ENCODE measurements around the gene PI4KA. TPM values are rescaled to one million over a fixed set of nuclear protein-coding genes. Genes with fewer than 3 reads are reported as not detected.
"Not testable (repeated sequence)": the region's sequence is repeated elsewhere in the genome, so short reads cannot be mapped to it uniquely, and the experiment has no call there.

Gene PI4KA
- total and polyA plus RNA-seq, 5 experiments from 2014 or later = 34.4 to 158 (median 69.6) TPM

DNA sequence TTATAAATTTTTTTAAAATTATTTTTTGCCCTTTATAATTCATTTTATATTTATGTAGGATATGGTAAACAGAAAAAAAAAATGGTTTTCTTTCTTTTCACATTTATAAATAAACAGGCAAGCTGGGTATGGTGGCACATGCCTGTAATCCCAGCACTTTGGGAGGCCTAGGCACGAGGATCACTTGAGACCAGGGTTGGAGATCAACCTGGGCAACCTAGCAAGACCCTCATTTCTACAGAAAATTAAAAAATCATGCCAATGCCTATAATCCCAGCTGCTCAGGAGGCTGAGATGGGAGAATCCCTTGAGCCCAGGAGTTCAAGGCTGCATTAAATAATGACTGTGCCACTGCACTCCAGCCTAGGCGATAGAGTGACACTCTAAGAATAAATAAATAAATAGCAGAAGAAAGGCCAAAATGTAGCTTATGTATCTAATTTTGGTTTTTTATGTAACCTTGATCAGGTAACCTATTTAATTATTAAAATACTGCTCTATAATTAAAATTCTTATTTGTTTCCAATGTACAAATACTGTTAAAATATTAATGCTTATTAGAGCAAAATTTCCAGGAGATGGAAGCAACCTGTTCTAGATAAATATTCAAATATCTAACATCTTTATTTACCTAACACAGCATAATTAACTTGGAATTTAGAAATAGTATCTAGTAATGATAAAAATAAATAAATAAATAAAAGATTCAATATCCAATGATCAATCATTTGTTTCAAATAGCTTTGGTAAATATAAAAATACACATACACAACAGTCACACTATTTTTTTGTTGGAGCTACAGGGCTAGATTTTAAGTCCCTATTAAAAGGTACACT is 21.4 kb downstream of the PI4KA start:
- ATAC-seq (no peak), DNase-seq (no peak)
- Mint-ChIP-seq H3K4me3 (no peak overlapping the region), H3K36me3 (peaks cover 0 to 35% (median 13%) of the 10 kb centered on the region in 3 donors), H3K9me3 (no peaks in the 10 kb centered on the region), H3K27ac (no peak overlapping the region), H3K4me1 (peaks cover 23 to 51% (median 43%) of the 10 kb centered on the region in 4 donors), H3K27me3 (no peaks in the 10 kb centered on the region)
- POLR2A ChIA-PET = interaction anchor here (0.6 kb wide), 1 partner anchor 10 kb away, joined by 3 read pairs; no protein-coding TSS in a partner anchor

DNA sequence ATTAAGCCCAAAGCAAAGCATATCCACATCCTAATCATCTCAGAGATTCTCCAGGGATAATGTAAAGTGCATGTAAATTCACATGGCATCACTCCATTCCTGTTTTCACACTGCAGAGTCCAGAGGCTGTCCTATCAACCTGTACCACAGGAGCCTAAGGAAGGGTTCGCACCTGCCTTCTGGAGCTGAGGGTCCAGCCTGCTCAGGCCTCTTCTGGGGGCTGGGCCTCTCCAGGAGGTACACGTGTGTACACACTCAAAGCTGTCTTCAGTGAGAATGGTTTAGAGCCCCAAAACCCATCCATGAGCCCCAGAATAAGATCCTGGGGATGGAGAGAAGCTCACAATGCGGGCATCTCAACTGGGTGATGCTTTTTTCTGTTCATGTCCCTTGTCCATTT is 23.9 kb downstream of the PI4KA start:
- H3K4me3 Mint-ChIP-seq = no peak overlapping the region
- peaks cover 0 to 59% (median 20%) of the 10 kb centered on the region in 3 donors for H3K36me3 Mint-ChIP-seq
- DNase-seq (no peak), ATAC-seq (no peak)
- H3K27me3 Mint-ChIP-seq = no peaks in the 10 kb centered on the region
- H3K27ac Mint-ChIP-seq = no peak overlapping the region
- no peaks in the 10 kb centered on the region for H3K9me3 Mint-ChIP-seq
- peaks cover 6 to 29% (median 21%) of the 10 kb centered on the region in 4 donors for H3K4me1 Mint-ChIP-seq
- POLR2A ChIA-PET = interaction anchor here (0.7 kb wide), 1 partner anchor 247 kb away, joined by 3 read pairs; no protein-coding TSS in a partner anchor

DNA sequence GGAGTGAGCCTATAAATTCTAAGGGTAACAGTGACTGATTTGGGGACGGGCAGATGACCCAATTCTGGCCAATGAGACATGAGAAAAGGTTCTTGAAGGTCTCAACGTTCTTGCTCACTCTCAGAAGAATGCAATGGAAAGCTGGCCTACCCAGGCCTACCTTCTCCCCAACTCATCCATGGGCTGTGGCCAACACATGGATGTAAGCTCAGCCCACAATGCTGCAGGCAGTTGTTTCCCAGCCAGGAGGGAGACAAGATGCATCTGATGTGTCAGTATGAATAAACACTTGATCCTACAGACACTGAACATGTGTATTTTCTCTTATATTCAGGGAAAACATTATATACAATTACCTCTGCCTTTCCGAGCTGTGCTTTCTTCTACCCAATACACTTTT is 24.4 kb downstream of the PI4KA start:
- ATAC-seq (no peak), DNase-seq (no peak)
- H3K36me3 Mint-ChIP-seq = peaks cover 0 to 65% (median 25%) of the 10 kb centered on the region in 3 donors
- H3K9me3 Mint-ChIP-seq = no peaks in the 10 kb centered on the region
- POLR2A ChIA-PET = no interaction called here
- peaks cover 6 to 25% (median 17%) of the 10 kb centered on the region in 4 donors for H3K4me1 Mint-ChIP-seq
- H3K27ac Mint-ChIP-seq = no peak overlapping the region
- H3K4me3 Mint-ChIP-seq = no peak overlapping the region
- H3K27me3 Mint-ChIP-seq = no peaks in the 10 kb centered on the region

DNA sequence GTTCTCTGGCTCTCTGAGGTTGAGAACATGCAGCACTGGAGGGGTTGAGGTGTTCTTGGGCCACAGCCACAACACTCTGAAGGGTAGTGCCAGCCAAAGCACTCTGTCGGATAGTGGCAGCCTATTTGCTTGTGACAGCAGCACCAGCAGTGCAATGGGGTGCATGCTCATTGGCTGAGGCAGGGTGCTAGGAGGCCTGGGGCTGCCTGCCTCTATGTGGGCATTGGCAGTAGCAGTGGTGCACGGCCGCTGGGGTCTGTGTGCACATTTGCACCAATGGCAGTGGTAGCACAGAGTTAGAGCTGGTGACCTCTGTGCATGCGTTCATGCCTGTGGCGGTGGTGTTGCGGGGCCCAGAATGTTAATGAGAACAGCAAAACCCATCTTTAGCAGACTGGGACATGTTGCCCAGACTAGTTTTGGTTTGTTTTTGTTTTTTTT is 25.4 kb downstream of the PI4KA start:
- H3K4me3 Mint-ChIP-seq = no peak overlapping the region
- peaks cover 3 to 18% (median 12%) of the 10 kb centered on the region in 4 donors for H3K4me1 Mint-ChIP-seq
- no peaks in the 10 kb centered on the region for H3K9me3 Mint-ChIP-seq
- no peaks in the 10 kb centered on the region for H3K27me3 Mint-ChIP-seq
- POLR2A ChIA-PET = no interaction called here
- H3K27ac Mint-ChIP-seq = peak overlapping the region in 1 of 10 donors; percentile 60
- peaks cover 0 to 71% (median 25%) of the 10 kb centered on the region in 3 donors for H3K36me3 Mint-ChIP-seq
- DNase-seq = no peak
- no peak for ATAC-seq

DNA sequence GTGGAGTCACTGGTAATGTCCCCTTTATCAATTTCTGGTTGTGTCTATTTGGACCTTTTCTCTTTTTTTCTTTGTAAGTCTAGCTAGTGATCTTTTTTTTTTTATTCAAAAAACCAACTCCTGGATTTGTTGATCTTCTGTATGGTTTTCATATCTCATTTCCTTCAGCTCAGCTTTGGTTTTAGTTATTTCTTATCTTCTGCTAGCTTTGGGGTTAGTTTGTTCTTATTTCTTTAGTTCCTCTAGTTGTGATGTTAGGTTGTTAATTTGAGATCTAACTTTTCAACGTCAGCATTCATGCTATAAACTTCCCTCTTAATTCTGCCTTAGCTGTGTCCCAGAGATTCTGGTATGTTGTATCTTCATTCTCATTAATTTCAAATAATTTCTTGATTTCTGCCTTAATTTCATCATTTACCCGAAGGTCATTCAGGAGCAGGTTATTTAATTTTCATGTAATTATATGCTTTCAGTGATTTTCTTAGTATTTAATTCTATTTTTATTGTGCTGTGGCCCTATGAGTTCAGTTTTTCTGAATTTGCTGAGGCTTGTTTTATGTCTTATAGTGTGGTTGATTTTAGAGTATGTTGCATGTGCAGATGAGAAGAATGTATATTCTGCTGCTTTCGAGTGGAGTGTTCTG is 29.0 kb downstream of the PI4KA start:
- H3K27ac Mint-ChIP-seq = peak overlapping the region in 8 of 10 donors; percentile 4 to 67 (median 35)
- H3K36me3 Mint-ChIP-seq = peaks cover 0 to 92% (median 30%) of the 10 kb centered on the region in 3 donors
- H3K27me3 Mint-ChIP-seq = no peaks in the 10 kb centered on the region
- H3K4me3 Mint-ChIP-seq = no peak overlapping the region
- no peaks in the 10 kb centered on the region for H3K9me3 Mint-ChIP-seq
- no peak for ATAC-seq
- H3K4me1 Mint-ChIP-seq = peaks cover 0 to 3% (median 0%) of the 10 kb centered on the region in 4 donors
- POLR2A ChIA-PET = interaction anchor here (0.6 kb wide), 1 partner anchor 138 kb away, joined by 3 read pairs; the partner anchor contains the start of gene AIFM3
- no peak for DNase-seq

DNA sequence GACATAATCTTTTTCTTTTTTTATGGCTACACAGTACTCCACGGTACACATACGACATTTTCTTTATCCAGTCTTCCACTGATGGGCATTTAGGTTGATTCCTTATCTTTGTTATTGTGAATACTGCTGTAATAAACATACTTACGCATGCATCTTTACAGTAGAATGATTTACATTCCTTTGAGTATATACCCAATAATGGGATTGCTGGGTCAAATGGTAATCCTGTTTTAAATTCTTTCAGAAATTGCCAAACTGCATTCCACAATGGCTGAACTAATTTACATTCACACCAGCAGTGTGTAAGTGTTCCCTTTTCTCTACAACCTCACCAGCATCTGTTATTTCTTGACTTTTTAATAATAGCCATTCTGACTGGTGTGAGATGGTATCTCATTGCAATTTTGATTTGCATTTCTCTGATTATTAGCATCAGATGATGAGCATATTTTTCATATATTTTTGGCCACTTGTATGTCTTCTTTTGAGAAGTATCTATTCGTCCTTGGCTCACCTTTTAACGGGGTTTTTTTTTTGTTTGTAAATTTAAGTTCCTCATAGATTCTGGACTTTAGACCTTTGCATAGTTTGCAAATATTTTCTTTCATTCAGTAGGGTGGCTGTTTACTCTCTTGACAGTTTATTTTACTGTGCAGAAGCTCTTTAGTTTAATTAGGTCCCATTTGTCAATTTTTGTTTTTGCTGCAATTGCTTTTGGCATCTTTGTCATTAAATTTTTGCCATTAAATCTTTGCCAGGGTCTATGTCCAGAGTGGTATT is 32.0 kb downstream of the PI4KA start:
- H3K9me3 Mint-ChIP-seq, POLR2A ChIA-PET, H3K4me1 Mint-ChIP-seq, ATAC-seq, H3K4me3 Mint-ChIP-seq, DNase-seq, H3K27me3 Mint-ChIP-seq: not testable (repeated sequence)
- H3K36me3 Mint-ChIP-seq = peaks cover 0 to 85% (median 20%) of the 10 kb centered on the region in 3 donors
- peak overlapping the region in 4 of 10 donors; percentile 0 to 60 (median 26) for H3K27ac Mint-ChIP-seq

DNA sequence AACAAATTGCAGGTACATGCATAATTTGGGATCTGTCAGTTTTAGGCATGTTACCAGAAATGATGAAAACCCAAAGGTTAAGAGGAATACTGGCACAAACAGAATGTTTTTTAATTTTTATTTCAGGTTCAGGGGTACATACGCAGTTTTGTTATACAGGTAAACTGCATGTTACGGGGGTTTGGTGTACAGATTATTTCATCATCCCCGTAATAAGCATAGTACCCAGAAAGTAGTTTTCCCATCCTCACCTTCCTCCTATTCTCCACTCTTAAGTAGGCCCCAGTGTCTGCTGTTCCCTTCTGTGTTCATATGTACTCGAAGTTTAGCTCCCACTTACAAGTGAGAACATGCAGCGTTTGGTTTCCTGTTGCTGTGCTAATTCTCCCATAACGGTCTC is 33.0 kb downstream of the PI4KA start:
- Mint-ChIP-seq H3K4me3 (no peak overlapping the region), H3K27me3 (no peaks in the 10 kb centered on the region), H3K9me3 (no peaks in the 10 kb centered on the region), H3K36me3 (peaks cover 0 to 80% (median 17%) of the 10 kb centered on the region in 3 donors), H3K4me1 (no peaks in the 10 kb centered on the region), H3K27ac (peak overlapping the region in 2 of 10 donors; percentile 11 to 14)
- DNase-seq (no peak), ATAC-seq (no peak)
- POLR2A ChIA-PET = interaction anchor here (0.6 kb wide), 1 partner anchor 34 kb away, joined by 5 read pairs; no protein-coding TSS in a partner anchor

DNA sequence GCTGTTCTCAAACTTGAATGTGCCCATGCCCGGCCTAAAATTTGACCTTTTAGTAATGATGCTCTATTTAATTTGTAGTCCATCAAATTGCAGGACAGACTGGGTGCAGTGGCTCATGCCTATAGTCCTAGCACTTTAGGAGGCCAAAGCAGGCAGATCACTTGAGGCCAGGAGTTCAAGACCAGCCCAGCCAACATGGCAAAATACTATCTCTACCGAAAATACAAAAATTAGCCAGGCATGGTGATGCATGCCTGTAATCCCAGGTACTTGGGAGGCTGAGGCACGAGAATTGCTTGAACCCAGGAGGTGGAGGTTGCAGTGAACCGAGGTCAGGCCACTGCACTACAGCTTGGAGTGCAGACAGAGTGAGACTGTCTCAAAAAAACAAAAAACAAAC is 33.4 kb downstream of the PI4KA start:
- not testable (repeated sequence) for H3K9me3 Mint-ChIP-seq, ATAC-seq, H3K4me3 Mint-ChIP-seq, H3K27me3 Mint-ChIP-seq, H3K4me1 Mint-ChIP-seq, DNase-seq
- POLR2A ChIA-PET = interaction anchor here (0.6 kb wide), 1 partner anchor 35 kb away, joined by 5 read pairs; no protein-coding TSS in a partner anchor
- H3K27ac Mint-ChIP-seq = peak overlapping the region in 1 of 10 donors; percentile 11
- peaks cover 0 to 80% (median 17%) of the 10 kb centered on the region in 3 donors for H3K36me3 Mint-ChIP-seq

DNA sequence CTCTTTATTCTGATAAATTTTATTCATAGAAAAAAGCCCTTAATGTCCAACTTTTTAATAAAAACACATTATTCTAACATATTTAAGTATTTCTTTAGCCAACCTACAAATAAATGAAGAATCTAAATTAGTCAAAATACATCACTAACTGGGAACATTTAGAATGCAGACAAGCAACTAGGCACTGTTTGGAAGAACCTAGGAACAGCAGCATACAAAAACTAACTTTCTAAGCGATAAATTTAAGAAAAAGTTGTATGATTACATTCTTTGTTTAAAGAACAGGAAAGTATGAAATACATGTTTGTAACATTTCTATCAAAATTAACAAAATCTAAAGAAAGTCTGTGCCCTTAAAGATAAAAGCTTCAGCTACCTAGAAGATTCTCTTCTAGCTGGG is 35.3 kb downstream of the PI4KA start:
- DNase-seq = no peak
- Mint-ChIP-seq H3K4me1 (no peaks in the 10 kb centered on the region), H3K9me3 (no peaks in the 10 kb centered on the region), H3K27me3 (no peaks in the 10 kb centered on the region), H3K4me3 (no peak overlapping the region), H3K36me3 (peaks cover 7 to 80% (median 18%) of the 10 kb centered on the region in 3 donors), H3K27ac (no peak overlapping the region)
- no peak for ATAC-seq
- POLR2A ChIA-PET = no interaction called here

DNA sequence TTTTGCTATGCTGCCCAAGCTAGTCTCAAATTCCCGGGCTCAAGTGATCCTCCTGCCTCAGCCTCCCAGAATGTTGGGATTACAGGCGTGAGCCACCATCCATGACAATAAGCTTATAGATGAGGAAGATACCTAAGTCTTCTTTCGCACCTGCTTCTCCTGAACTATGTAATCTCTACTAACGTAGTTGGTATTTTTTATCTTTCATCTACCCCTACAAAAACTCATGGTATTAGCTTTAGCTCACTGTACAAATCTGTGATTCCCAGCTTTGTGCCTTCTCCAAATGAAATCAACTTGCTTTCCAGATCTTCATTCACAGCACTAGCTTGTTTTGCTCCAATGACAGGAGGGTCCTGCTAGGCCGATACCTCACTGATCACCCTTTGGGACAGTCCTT is 36.4 kb downstream of the PI4KA start:
- H3K27me3 Mint-ChIP-seq = no peaks in the 10 kb centered on the region
- H3K9me3 Mint-ChIP-seq = no peaks in the 10 kb centered on the region
- no peak overlapping the region for H3K4me3 Mint-ChIP-seq
- H3K4me1 Mint-ChIP-seq = no peaks in the 10 kb centered on the region
- H3K27ac Mint-ChIP-seq = peak overlapping the region in 2 of 10 donors; percentile 3 to 78
- POLR2A ChIA-PET = no interaction called here
- ATAC-seq (no peak), DNase-seq (no peak)
- peaks cover 7 to 77% (median 19%) of the 10 kb centered on the region in 3 donors for H3K36me3 Mint-ChIP-seq

DNA sequence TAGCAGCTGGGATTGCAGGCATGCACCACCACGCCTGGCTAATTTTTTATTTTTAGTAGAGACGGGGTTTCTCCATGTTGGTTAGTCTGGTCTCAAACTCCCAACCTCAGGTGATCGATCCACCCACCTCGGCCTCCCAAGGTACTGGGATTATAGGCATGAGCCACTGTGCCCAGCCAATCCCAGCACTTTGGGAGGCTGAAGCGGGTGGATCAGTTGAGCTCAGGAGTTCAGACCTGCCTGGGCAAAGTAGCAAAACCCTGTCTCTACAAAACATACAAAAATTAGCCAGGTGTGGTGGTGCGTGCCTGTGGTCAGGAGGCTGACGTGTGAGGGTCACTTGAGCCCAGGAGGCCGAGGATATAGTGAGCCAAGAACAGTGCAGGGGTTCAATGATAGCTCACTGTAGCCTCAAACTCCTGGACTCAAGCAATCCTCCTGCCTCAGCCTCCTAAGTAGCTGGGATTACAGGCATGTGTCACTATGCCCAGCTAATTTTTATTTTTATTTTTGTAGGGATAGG is 36.8 kb downstream of the PI4KA start:
- H3K9me3 Mint-ChIP-seq, DNase-seq, H3K4me3 Mint-ChIP-seq, ATAC-seq, H3K27ac Mint-ChIP-seq, H3K27me3 Mint-ChIP-seq, H3K4me1 Mint-ChIP-seq, POLR2A ChIA-PET: not testable (repeated sequence)
- H3K36me3 Mint-ChIP-seq = peaks cover 7 to 77% (median 22%) of the 10 kb centered on the region in 3 donors

DNA sequence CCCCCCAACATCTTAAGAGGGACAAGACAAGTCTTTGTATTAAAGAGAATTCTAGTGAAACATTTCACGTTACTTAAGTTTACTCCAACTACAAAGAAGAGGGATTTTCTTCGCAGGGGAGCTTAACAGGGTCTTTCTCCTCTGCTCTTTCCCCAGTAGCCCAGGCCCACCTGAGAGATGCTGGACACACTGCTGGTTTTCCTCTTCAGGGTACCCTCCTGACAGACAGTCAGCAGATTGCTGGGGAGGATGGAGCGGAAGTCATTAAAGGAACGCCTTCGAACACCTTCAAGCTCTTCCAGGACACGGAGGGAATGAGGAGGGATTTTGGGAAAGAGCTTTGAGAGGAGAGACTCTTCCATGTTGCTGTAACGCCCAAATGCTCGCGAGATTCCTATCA is 39.1 kb downstream of the PI4KA start:
- H3K27me3 Mint-ChIP-seq = no peaks in the 10 kb centered on the region
- ATAC-seq = no peak
- DNase-seq = no peak
- no peaks in the 10 kb centered on the region for H3K4me1 Mint-ChIP-seq
- H3K4me3 Mint-ChIP-seq = no peak overlapping the region
- H3K9me3 Mint-ChIP-seq = no peaks in the 10 kb centered on the region
- H3K36me3 Mint-ChIP-seq = peaks cover 7 to 77% (median 21%) of the 10 kb centered on the region in 3 donors
- H3K27ac Mint-ChIP-seq = no peak overlapping the region
- POLR2A ChIA-PET = no interaction called here
